ENCODE measurements around the gene ANTXRL. TPM values are rescaled to one million over a fixed set of nuclear protein-coding genes. Genes with fewer than 3 reads are reported as not detected.
"Not testable (repeated sequence)": the region's sequence is repeated elsewhere in the genome, so short reads cannot be mapped to it uniquely, and the experiment has no call there.

ANTXRL gene
- total RNA-seq, 1 donor from 2014 or later: not detected

DNA sequence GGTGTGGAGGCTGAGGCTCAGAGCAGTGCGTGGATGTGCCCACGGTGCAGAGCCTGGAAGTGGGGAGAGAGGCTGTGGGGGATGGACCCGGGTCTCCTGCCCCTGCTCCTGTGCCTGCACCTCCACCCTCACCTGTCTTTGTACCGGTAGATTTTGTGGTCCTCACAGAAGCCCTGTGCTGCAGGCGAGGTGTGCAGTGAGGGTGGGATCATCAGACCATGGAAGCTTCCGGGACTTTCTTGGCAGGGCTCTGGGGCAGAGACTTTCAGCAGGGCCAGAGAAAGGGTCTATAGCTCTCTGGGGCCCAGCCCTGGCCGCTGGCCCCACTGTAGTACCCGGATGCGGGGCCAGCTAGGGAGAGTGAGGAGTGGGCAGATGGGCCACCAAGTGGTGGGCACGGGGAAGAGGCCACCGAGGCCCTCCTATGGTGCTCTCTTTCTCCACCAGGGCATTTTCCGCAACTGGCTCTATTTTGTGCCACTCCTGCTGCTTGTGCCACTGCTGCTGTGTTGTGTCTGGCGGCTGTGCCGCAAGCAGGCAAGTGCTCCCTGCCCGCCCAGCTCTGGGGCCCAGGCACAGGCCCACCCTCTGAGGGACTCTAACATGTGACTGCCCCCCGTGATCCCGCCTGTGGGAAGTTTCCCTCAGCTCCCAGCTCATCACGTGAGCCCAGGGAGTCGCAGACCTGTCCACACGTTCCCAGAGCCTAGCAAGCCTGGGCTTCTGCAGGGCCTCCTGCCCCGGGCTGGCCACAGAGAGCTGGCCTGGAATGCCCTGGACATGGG lies 22.1 kb downstream of the ANTXRL start:
- ATAC-seq (ENCODE audit: low read depth) (no peak), DNase-seq (peak; percentile 11)
- CTCF ChIA-PET: no interaction called here
- no peaks in the 10 kb centered on the region for H3K27me3 Mint-ChIP-seq
- TF ChIP-seq, protein P1, sequence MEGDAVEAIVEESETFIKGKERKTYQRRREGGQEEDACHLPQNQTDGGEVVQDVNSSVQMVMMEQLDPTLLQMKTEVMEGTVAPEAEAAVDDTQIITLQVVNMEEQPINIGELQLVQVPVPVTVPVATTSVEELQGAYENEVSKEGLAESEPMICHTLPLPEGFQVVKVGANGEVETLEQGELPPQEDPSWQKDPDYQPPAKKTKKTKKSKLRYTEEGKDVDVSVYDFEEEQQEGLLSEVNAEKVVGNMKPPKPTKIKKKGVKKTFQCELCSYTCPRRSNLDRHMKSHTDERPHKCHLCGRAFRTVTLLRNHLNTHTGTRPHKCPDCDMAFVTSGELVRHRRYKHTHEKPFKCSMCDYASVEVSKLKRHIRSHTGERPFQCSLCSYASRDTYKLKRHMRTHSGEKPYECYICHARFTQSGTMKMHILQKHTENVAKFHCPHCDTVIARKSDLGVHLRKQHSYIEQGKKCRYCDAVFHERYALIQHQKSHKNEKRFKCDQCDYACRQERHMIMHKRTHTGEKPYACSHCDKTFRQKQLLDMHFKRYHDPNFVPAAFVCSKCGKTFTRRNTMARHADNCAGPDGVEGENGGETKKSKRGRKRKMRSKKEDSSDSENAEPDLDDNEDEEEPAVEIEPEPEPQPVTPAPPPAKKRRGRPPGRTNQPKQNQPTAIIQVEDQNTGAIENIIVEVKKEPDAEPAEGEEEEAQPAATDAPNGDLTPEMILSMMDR (IDR thresholded peaks at IDR 0.05): no peak
- H3K9me3 Mint-ChIP-seq: no peaks in the 10 kb centered on the region
- H3K36me3 Mint-ChIP-seq (ENCODE audit: low read depth): no peaks in the 10 kb centered on the region
- no peaks in the 10 kb centered on the region for H3K4me1 Mint-ChIP-seq
- H3K27ac Mint-ChIP-seq: no peak overlapping the region
- POLR2A ChIA-PET: no interaction called here
- H3K4me3 Mint-ChIP-seq: no peak overlapping the region
- intact Hi-C loops (cut with micrococcal nuclease): no loop called here

DNA sequence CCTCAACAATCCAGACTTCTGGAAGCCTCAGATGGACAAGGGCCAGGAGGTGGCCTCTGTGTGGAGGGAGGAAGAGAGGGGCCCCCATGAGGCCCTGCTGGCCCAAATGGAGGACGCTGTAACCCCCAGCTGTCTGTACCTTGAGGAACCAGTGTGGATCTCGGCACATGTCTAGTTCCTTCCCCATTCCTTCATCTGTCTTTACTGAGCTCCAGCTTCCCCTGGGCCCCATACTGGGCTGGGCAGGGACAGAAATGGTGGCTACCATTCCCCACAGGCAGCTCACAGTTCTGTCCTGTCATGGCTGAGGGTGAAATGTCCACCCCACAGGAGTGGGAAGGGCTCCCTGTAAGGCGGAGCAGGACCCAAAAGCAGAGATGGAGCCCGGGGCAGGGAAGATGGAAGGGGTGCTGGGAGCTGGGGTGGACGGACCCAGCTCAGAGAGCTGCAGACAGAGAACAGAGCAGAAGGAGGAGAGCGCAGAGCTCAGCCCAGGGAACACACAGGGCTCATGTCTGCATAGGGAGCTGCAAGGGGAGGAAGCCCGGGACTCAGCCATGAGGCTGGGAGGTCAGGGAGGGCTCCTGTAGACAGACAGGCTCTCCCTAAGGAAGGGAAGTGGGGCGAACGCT lies 22.8 kb downstream of the ANTXRL start:
- H3K27ac Mint-ChIP-seq: no peak overlapping the region
- ChIA-PET CTCF (no interaction called here), POLR2A (no interaction called here)
- H3K36me3 Mint-ChIP-seq (ENCODE audit: low read depth): no peaks in the 10 kb centered on the region
- H3K9me3 Mint-ChIP-seq: no peaks in the 10 kb centered on the region
- TF ChIP-seq, protein P1 (IDR thresholded peaks at IDR 0.05): no peak
- no peak for DNase-seq
- H3K4me1 Mint-ChIP-seq: no peaks in the 10 kb centered on the region
- H3K4me3 Mint-ChIP-seq: no peak overlapping the region
- ATAC-seq (ENCODE audit: low read depth): no peak
- intact Hi-C loops (cut with micrococcal nuclease): no loop called here
- H3K27me3 Mint-ChIP-seq: no peaks in the 10 kb centered on the region

DNA sequence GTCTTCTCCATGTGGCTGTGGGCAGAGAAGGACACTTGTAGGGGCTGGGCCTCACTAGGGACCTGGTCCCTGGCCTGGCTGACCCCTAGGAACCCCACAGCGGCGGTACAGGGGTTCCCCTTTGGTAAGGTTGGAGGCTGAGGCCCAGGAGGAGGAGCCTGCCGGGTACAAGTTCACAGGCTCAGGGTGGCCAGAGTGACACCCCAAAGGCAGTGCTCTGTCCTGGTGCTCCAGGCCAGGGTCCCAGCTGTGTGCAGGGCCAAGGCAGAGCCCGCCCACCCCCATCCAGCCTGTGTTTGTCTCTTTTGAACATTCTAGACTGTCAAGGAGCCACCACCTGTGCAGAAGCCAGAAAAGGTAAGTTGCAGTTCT lies 23.3 kb downstream of the ANTXRL start:
- H3K27ac Mint-ChIP-seq: no peak overlapping the region
- ATAC-seq (ENCODE audit: low read depth) (no peak), DNase-seq (peak; percentile 10)
- no peaks in the 10 kb centered on the region for H3K36me3 Mint-ChIP-seq (ENCODE audit: low read depth)
- CTCF ChIA-PET: no interaction called here
- H3K9me3 Mint-ChIP-seq: no peaks in the 10 kb centered on the region
- H3K4me3 Mint-ChIP-seq: no peak overlapping the region
- TF ChIP-seq, protein P1 (IDR thresholded peaks at IDR 0.05): no peak
- POLR2A ChIA-PET: no interaction called here
- intact Hi-C loops (cut with micrococcal nuclease): no loop called here
- H3K27me3 Mint-ChIP-seq: no peaks in the 10 kb centered on the region
- no peaks in the 10 kb centered on the region for H3K4me1 Mint-ChIP-seq

DNA sequence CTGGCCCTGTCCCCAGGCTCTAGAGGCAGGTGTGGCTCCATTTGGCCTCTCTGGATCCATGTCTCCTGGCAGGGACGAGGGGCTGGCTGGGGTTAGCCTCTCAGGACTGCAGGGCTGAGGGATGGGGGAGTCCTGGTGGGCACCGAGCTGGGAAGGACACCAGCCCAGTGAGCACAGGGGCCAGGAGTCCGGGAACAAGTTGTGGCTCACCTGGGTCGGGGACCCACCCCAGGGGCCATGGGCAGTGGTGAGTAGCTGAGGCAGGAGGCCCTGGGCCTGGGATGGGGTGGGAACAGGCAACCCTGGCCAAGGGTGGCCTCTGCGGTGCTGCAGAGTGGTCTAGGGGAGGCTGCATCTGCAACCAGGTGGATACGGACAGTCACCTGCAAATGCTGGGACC lies 24.1 kb downstream of the ANTXRL start:
- Mint-ChIP-seq H3K27ac (no peak overlapping the region), H3K36me3 (ENCODE audit: low read depth) (no peaks in the 10 kb centered on the region), H3K4me3 (no peak overlapping the region), H3K27me3 (no peaks in the 10 kb centered on the region), H3K9me3 (no peaks in the 10 kb centered on the region), H3K4me1 (no peaks in the 10 kb centered on the region)
- ChIA-PET CTCF (no interaction called here), POLR2A (no interaction called here)
- ATAC-seq (ENCODE audit: low read depth) (no peak), DNase-seq (peak; percentile 11)
- intact Hi-C loops (cut with micrococcal nuclease): no loop called here
- TF ChIP-seq, protein P1 (IDR thresholded peaks at IDR 0.05): no peak

DNA sequence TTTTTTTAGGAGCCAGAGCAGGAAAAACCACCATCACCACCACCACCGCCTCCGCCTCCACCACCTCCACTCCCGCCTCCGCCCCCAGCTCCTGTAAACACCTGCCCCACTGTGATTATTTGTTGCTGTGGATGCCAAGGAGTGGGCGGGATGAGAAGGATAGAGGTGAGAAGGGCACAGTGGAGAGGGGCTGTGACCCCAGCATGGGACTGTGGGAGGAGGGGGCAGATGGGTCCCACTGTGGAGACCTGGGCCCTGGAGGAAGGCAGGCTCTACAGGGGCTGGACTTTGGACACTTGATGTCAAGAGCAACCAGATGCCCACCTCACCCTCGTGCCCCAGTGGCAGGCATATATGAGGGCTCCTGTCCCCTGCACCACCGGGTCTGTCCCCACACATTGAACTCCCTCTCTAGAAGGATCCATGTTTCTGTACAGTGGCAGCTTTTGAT lies 24.7 kb downstream of the ANTXRL start:
- no peak overlapping the region for H3K27ac Mint-ChIP-seq

DNA sequence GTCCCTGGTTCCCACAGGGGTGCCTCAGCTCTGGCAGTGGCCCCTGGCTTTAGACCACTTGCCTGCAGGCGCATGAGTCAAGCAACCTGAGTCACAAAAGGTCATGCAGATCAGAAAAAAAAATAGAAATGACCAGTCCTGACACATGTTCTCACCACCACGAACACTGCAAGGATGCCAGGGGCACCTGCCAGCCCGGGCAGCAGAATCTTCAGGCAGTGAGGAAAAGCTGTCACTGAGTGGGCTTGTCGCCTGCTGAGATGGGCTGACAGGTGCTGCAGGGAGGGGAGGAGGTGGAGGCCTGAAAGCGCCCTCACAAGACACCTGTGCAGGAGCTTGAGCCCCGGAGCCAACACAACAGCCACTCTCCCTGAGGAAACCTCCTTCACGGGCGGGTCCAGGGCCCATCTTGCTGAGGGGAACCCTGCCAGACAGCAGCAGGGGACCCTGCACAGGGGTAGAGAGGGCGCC lies 25.2 kb downstream of the ANTXRL start:
- H3K27ac Mint-ChIP-seq; intact Hi-C loops (cut with micrococcal nuclease); ATAC-seq (ENCODE audit: low read depth); POLR2A ChIA-PET; H3K9me3 Mint-ChIP-seq; H3K4me1 Mint-ChIP-seq; H3K36me3 Mint-ChIP-seq (ENCODE audit: low read depth); H3K4me3 Mint-ChIP-seq; H3K27me3 Mint-ChIP-seq; CTCF ChIA-PET: not testable (repeated sequence)
- DNase-seq: peak; percentile 15

More for the DNA sequence above, 24.7 kb downstream of the ANTXRL start:
- POLR2A ChIA-PET: no interaction called here
- Mint-ChIP-seq H3K4me3 (no peak overlapping the region), H3K9me3 (no peaks in the 10 kb centered on the region), H3K36me3 (ENCODE audit: low read depth) (no peaks in the 10 kb centered on the region), H3K27me3 (no peaks in the 10 kb centered on the region), H3K4me1 (no peaks in the 10 kb centered on the region)
- intact Hi-C loops (cut with micrococcal nuclease): no loop called here
- peak; percentile 12 for DNase-seq
- CTCF ChIA-PET: no interaction called here
- ATAC-seq (ENCODE audit: low read depth): no peak
- TF ChIP-seq, protein P1 (IDR thresholded peaks at IDR 0.05): no peak
